ENCODE measurements around the gene MEST. TPM values are rescaled to one million over a fixed set of nuclear protein-coding genes. Genes with fewer than 3 reads are reported as not detected.

Gene MEST
- total RNA-seq, 1 experiment from 2014 or later, result 49.5 TPM

- Histone ChIP-seq H3K27ac (ENCODE audit: low read depth, low read length) (no peak overlapping the region), H3K27me3 (ENCODE audit: insufficient read depth, low read length) (no peaks in the 10 kb centered on the region), H3K9me3 (ENCODE audit: control insufficient read depth in 1 of 2, insufficient read depth in 1 of 2, low read depth in 1 of 2, low read length in 2 of 2) (no peaks in the 10 kb centered on the region), H4K20me1 (ENCODE audit: insufficient read depth) (no peaks in the 10 kb centered on the region), H3K4me1 (ENCODE audit: control insufficient read depth in 1 of 2, insufficient read depth in 2 of 2, low read length in 2 of 2) (peaks cover 0 to 15% of the 10 kb centered on the region in 2 experiments; a peak in 1 of 4 replicates), H3K79me2 (ENCODE audit: insufficient read depth, low read length) (peaks cover 5% of the 10 kb centered on the region; the same call in 1 of the 2 replicates), H3K4me2 (ENCODE audit: low read length) (no peak overlapping the region), H3K36me3 (ENCODE audit: control insufficient read depth in 1 of 2, insufficient read depth in 2 of 2, low read length in 2 of 2) (no peaks in the 10 kb centered on the region), H2AFZ (ENCODE audit: low read depth, low read length, poor library complexity, severe bottlenecking) (no peak overlapping the region), H3K9me2 (ENCODE audit: insufficient read depth) (no peaks in the 10 kb centered on the region), H3K9ac (ENCODE audit: low read length) (no peak overlapping the region), H3K4me3 (replicated peaks in 1 of 2; ENCODE audit: low read depth in 1 of 2, low read length in 2 of 2) (no peak overlapping the region)
- ChIA-PET CTCF (no interaction called here), POLR2A (no interaction called here), RAD21 (ENCODE audit: low non-redundant PET in 1 of 2, low total read pairs in 2 of 2, uncharacterized antibody in 2 of 2, unreplicated experiment in 2 of 2) (no interaction called here)
- TF ChIP-seq RAD21 (IDR thresholded peaks at IDR 0.05; ENCODE audit: low read depth), result no peak
- no peak for TF ChIP-seq SP1 (IDR thresholded peaks at IDR 0.05; ENCODE audit: low read depth)
- no peak for TF ChIP-seq YY1 (IDR thresholded peaks at IDR 0.05; ENCODE audit: extremely low read depth, insufficient replicate concordance, low read depth, low read length)
- no peak for TF ChIP-seq MAX (IDR thresholded peaks at IDR 0.05)
- no peak for TF ChIP-seq JUND (IDR thresholded peaks at IDR 0.05)
- no peak for TF ChIP-seq SIN3A (IDR thresholded peaks at IDR 0.05; ENCODE audit: low read depth)
- BruUV-seq (replicated peaks), result no TSS peak
- intact Hi-C loops (cut with micrococcal nuclease), result loop anchor here (10.0 kb wide), 1 partner anchor 207 kb away; no protein-coding TSS in a partner anchor
- ATAC-seq (no peak), DNase-seq (ENCODE audit: low read depth, low spot score) (no peak)
Observed at GRCh38 chr7:130481898-130482297, 10.0 kb upstream of the MEST start.

GRCh38 chr7:130483031-130483430, 8.9 kb upstream of the MEST start:
- Histone ChIP-seq H3K79me2 (ENCODE audit: insufficient read depth, low read length) (peaks cover 14% of the 10 kb centered on the region; the same call in 1 of the 2 replicates), H3K4me1 (ENCODE audit: control insufficient read depth in 1 of 2, insufficient read depth in 2 of 2, low read length in 2 of 2) (peaks cover 0 to 20% of the 10 kb centered on the region in 2 experiments; a peak in 1 of 4 replicates), H3K9me2 (ENCODE audit: insufficient read depth) (no peaks in the 10 kb centered on the region), H3K9ac (ENCODE audit: low read length) (no peak overlapping the region), H3K27me3 (ENCODE audit: insufficient read depth, low read length) (no peaks in the 10 kb centered on the region), H3K27ac (ENCODE audit: low read depth, low read length) (no peak overlapping the region), H2AFZ (ENCODE audit: low read depth, low read length, poor library complexity, severe bottlenecking) (no peak overlapping the region), H3K4me2 (ENCODE audit: low read length) (no peak overlapping the region), H4K20me1 (ENCODE audit: insufficient read depth) (no peaks in the 10 kb centered on the region), H3K9me3 (ENCODE audit: control insufficient read depth in 1 of 2, insufficient read depth in 1 of 2, low read depth in 1 of 2, low read length in 2 of 2) (no peaks in the 10 kb centered on the region), H3K36me3 (ENCODE audit: control insufficient read depth in 1 of 2, insufficient read depth in 2 of 2, low read length in 2 of 2) (no peaks in the 10 kb centered on the region), H3K4me3 (replicated peaks in 1 of 2; ENCODE audit: low read depth in 1 of 2, low read length in 2 of 2) (no peak overlapping the region)
- ChIA-PET RAD21 (ENCODE audit: low non-redundant PET in 1 of 2, low total read pairs in 2 of 2, uncharacterized antibody in 2 of 2, unreplicated experiment in 2 of 2) (no interaction called here), CTCF (interaction anchor here (1.6 kb wide), 1 partner anchor 24 kb away, joined by 3 read pairs; no protein-coding TSS in a partner anchor), POLR2A (no interaction called here)
- TF ChIP-seq EGR1 (IDR thresholded peaks at IDR 0.05; ENCODE audit: low read depth) (no peak), ZNF274 (IDR thresholded peaks at IDR 0.05; ENCODE audit: low read depth, low read length) (no peak), REST (IDR thresholded peaks at IDR 0.05; ENCODE audit: low read depth) (no peak)
- DNase-seq (ENCODE audit: low read depth, low spot score) (no peak), ATAC-seq (no peak)
- intact Hi-C loops (cut with micrococcal nuclease), result loop anchor here (10.0 kb wide), 1 partner anchor 208 kb away; no protein-coding TSS in a partner anchor
- BruUV-seq (replicated peaks), result no TSS peak

All from HCT116 (cell line).